Right lobe of liver (tissue), 6 donors: ENCODE results near the gene NCKAP5. TPM values are rescaled to one million over a fixed set of nuclear protein-coding genes. Genes with fewer than 3 reads are reported as not detected.

Source experiments
- ATAC-seq, 4 donors: fragments of 200-7000 bp; cut with Tn5 transposase; one replicate each; pipeline ENCODE4 v1.9.1; 2020; ENCODE audit warnings: mild to moderate bottlenecking in 4 of 4, moderate library complexity in 4 of 4
- DNase-seq, 3 donors: peaks; one replicate each; pipeline ENCODE4 v3.0.0-alpha.2; 2020
- H3K27ac ChIP-seq, 3 donors: fragments of 200-600 bp; one replicate each; pipeline ENCODE4 v1.8.0; 2022
- H3K27me3 ChIP-seq, 2 donors: fragments of 200-600 bp; one replicate each; pipeline ENCODE4 v1.8.0; 2022
- H3K36me3 ChIP-seq, 4 donors: fragments of 200-600 bp; sonication (generic) in 1 of 4; one replicate each; pipeline versions ENCODE4 v1.5.1 to v1.8.0; 2017 to 2022; ENCODE audit warnings: control low read depth in 1 of 4
- H3K4me1 ChIP-seq, 4 donors: fragments of 200-600 bp; sonication (generic) in 1 of 4; one replicate each; pipeline versions ENCODE4 v1.5.1 to v1.8.0; 2017 to 2022; ENCODE audit warnings: control low read depth in 1 of 4
- H3K4me3 ChIP-seq, 3 donors: fragments of 200-600 bp; one replicate each; pipeline ENCODE4 v1.8.0; 2022
- H3K9me3 ChIP-seq, 4 donors: fragments of 200-600 bp; sonication (generic) in 1 of 4; one replicate each; pipeline versions ENCODE4 v1.5.1 to v1.8.0; 2017 to 2022; ENCODE audit warnings: control low read depth in 1 of 4
- POLR2A ChIP-seq: fragments of 450-650 bp; IDR thresholded peaks from one replicate; pipeline ENCODE4 v1.6.1; 2017; ENCODE audit warnings: antibody characterized with exemption, mild to moderate bottlenecking
- WGBS: methylation state at CpG from one replicate; pipeline ENCODE4 v1.1.6; 2018; ENCODE audit warnings: low coverage, low lambda C conversion rate; ENCODE audit not compliant: insufficient coverage; ENCODE audit errors: missing lambda C conversion rate; 5-methylcytosine and 5-hydroxymethylcytosine counted together
- intact Hi-C, 2 donors: fragments of 100-400 bp; cut with DNase I; formaldehyde crosslinking; loops; one replicate each; pipeline versions ENCODE4 v1.11.2 to v1.14.1; 2022
- total RNA-seq, 6 experiments: library from RNA; depleted of rRNA in 2 of 6; stranded (reverse); fragments of >200 nt in 2 of 6; fragmentation: NEBNext Ultra II Directional in 3 of 6; extraction: Animal tissue kit (Norgen Biotek cat#: 25700) in 3 of 6; gene quantifications; one replicate each; pipeline versions ENCODE4 v1.1.0 to v1.2.4, GENCODE V29; 2016 to 2023
- TF ChIP-seq, protein P1 (sequence below), 4 donors: fragments of 200-600 bp in 3 of 4; fragments of 450-650 bp in 1 of 4; IDR thresholded peaks; one replicate each; pipeline versions ENCODE4 v1.5.1 to v1.8.0; 2016 to 2022; ENCODE audit warnings: antibody characterized with exemption in 4 of 4, mild to moderate bottlenecking in 2 of 4
- donor health status: DM: no; HTN: yes; CAD: no.
- donor health status: DM: no; HTN: no; CAD: no.
- donor health status: DM: no; HTN: no; CAD: no.
- donor health status: DM: no; HTN: yes; CAD: no.
- donor health status: DM: no; HTN: yes; CAD: no.

The NCKAP5 gene
- total RNA-seq, 6 experiments from 2014 or later, result 3.6 to 11.7 (median 6.9) TPM

DNA sequence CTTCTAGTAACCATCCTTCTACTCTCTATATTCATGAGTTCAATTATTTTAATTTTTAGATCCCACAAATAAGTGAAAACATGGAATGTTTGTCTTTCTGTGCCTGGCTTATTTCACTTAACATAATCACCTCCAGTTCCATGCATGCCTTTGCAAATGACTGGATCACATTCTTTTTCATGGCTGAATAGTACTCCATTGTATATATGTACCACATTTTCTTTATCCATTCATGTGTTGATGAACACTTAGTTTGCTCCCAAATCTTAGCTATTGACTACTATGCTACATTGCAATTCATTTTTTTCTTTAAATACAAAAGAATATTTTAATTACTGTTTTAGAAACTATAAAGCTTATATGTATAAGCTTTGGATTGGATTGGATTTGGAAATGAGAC, 657.8 kb downstream of the NCKAP5 start:
- intact Hi-C loops, result no loop called here
- Histone ChIP-seq H3K9me3 (no peaks in the 10 kb centered on the region), H3K4me1 (no peaks in the 10 kb centered on the region), H3K27me3 (no peaks in the 10 kb centered on the region), H3K27ac (no peak overlapping the region), H3K36me3 (no peaks in the 10 kb centered on the region), H3K4me3 (no peak overlapping the region)
- ATAC-seq (no peak), DNase-seq (no peak)
- no peak for TF ChIP-seq POLR2A
- TF ChIP-seq, protein P1, sequence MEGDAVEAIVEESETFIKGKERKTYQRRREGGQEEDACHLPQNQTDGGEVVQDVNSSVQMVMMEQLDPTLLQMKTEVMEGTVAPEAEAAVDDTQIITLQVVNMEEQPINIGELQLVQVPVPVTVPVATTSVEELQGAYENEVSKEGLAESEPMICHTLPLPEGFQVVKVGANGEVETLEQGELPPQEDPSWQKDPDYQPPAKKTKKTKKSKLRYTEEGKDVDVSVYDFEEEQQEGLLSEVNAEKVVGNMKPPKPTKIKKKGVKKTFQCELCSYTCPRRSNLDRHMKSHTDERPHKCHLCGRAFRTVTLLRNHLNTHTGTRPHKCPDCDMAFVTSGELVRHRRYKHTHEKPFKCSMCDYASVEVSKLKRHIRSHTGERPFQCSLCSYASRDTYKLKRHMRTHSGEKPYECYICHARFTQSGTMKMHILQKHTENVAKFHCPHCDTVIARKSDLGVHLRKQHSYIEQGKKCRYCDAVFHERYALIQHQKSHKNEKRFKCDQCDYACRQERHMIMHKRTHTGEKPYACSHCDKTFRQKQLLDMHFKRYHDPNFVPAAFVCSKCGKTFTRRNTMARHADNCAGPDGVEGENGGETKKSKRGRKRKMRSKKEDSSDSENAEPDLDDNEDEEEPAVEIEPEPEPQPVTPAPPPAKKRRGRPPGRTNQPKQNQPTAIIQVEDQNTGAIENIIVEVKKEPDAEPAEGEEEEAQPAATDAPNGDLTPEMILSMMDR (IDR thresholded peaks at IDR 0.05), result no peak

DNA sequence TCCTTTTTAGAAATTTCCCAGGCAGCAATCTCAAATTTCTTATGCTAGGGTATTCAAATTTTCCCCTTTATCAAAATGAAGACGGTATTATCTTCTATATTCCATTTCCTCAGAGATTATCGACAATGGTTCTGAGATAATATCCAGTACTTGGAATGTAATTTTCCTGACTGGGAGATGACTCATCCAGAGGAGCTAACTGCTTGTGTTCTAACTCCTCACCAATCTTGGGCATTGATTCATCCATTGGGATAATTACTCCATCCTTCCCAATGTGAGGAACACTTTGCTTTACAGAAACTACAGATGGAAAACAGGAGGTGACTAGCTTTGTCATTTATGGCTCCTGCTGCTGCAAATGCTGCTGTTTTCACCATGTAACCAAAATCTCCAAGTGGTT, 658.8 kb downstream of the NCKAP5 start:
- H3K36me3 ChIP-seq, result no peaks in the 10 kb centered on the region
- DNase-seq (no peak), ATAC-seq (no peak)
- H3K4me1 ChIP-seq, result no peaks in the 10 kb centered on the region
- H3K27me3 ChIP-seq, result no peaks in the 10 kb centered on the region
- WGBS, result 68% methylated on average over 2 of the region's 2 CpGs
- intact Hi-C loops, result no loop called here
- TF ChIP-seq, protein P1 (IDR thresholded peaks at IDR 0.05), result no peak
- no peak for TF ChIP-seq POLR2A
- H3K27ac ChIP-seq, result no peak overlapping the region
- no peaks in the 10 kb centered on the region for H3K9me3 ChIP-seq
- no peak overlapping the region for H3K4me3 ChIP-seq

DNA sequence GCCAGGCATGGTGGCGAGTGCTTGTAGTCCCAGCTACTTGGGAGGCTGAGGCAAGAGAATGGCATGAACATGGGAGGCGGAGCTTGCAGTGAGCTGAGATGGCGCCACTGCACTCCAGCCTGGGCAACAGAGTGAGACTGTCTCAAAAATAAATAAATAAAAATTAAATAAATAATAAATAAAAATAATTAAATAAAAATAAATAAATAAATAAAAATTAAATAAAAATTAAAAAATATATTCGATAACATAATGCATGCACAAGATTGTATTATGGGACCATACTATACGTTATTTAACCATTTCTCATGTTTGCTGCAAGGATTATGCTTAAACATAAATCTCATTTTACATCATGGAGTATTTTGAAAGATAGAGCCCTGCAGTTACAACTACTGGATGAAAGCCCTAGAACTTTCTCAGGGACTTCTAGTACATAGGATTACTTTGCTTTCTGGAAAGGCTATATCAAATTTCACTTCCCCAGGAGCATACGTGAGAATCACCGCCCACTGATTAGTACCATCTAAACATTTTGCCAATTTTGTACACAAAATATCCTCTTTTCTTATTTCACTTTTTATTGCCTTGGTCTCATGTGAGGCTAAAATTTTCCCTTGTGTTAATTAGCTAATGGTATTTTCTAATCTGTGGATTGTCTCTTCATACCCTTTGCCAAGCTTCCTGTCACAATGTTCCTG, 664.0 kb downstream of the NCKAP5 start:
- intact Hi-C loops, result no loop called here

DNA sequence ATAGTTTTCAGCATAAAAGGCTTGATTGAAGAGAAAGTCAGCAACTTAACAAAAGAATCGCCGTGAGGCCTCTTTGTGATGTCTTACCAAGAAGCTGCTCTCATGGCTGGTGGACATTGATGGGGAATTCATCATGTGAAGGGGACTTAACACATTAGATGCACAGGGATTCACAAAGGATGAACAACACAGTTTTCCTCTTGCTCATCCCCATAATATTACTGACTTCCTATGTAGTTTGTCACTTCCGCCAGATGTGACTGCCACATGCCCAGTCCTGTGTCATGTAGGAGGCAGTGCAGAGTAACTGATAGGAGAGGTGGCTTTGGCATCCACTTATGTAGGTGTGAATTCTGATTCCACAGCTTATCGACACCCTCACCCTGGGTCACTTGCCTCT, 665.6 kb downstream of the NCKAP5 start:
- TF ChIP-seq POLR2A, result no peak
- TF ChIP-seq, protein P1 (IDR thresholded peaks at IDR 0.05), result no peak
- no peak for ATAC-seq
- Histone ChIP-seq H3K4me3 (no peak overlapping the region), H3K4me1 (no peaks in the 10 kb centered on the region), H3K27ac (no peak overlapping the region), H3K9me3 (no peaks in the 10 kb centered on the region), H3K36me3 (no peaks in the 10 kb centered on the region), H3K27me3 (no peaks in the 10 kb centered on the region)
- 100% methylated on average over 2 of the region's 4 CpGs for WGBS
- intact Hi-C loops, result no loop called here
- DNase-seq, result no peak

More for the DNA sequence above, 664.0 kb downstream of the NCKAP5 start:
- H3K36me3 ChIP-seq, result no peaks in the 10 kb centered on the region
- ATAC-seq, result no peak
- H3K27me3 ChIP-seq, result no peaks in the 10 kb centered on the region
- no peaks in the 10 kb centered on the region for H3K4me1 ChIP-seq
- H3K27ac ChIP-seq, result no peak overlapping the region
- DNase-seq, result no peak
- TF ChIP-seq POLR2A, result no peak
- TF ChIP-seq, protein P1 (IDR thresholded peaks at IDR 0.05), result no peak
- 82% methylated on average over 7 of the region's 7 CpGs for WGBS
- no peaks in the 10 kb centered on the region for H3K9me3 ChIP-seq
- H3K4me3 ChIP-seq, result no peak overlapping the region

DNA sequence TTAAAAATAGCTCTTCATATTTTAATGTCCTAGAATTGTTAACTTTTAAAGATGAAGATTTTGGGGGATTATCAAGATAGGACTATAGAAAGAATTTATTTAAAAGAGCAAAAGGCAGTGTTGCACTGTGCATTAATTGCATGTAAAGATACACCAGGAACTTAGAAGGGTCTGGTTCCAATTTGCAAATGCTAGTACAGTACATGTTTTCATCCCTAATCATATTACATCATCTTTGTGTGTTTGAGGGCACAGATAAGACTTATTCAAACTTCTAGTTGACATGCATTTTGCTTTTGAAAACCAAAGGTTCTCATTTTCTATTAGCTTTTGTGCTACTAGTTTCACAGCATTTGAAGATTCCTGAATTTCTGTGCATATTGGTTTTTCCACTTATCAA, 666.6 kb downstream of the NCKAP5 start:
- no peaks in the 10 kb centered on the region for H3K27me3 ChIP-seq
- DNase-seq, result no peak
- no peak for TF ChIP-seq POLR2A
- TF ChIP-seq, protein P1 (IDR thresholded peaks at IDR 0.05), result no peak
- H3K4me3 ChIP-seq, result no peak overlapping the region
- H3K27ac ChIP-seq, result no peak overlapping the region
- intact Hi-C loops, result no loop called here
- H3K9me3 ChIP-seq, result no peaks in the 10 kb centered on the region
- H3K36me3 ChIP-seq, result no peaks in the 10 kb centered on the region
- H3K4me1 ChIP-seq, result no peaks in the 10 kb centered on the region
- ATAC-seq, result no peak
